GM23338 (cell line): ENCODE measurements around the gene BARD1. TPM values are rescaled to one million over a fixed set of nuclear protein-coding genes. Genes with fewer than 3 reads are reported as not detected.

Experiments used
- ATAC-seq: fragments of 200-7000 bp; cut with Tn5 transposase; 3 replicates; pipeline ENCODE4 v1.9.1; 2020
- DNase-seq: peaks from one replicate; pipeline ENCODE4 v3.0.0-alpha.2; 2015; ENCODE audit warnings: low spot score
- H2AFZ ChIP-seq: fragments of 200-600 bp; sonication (generic); 2 replicates; pipeline ENCODE4 v1.8.0; 2016; ENCODE audit warnings: antibody characterized with exemption, mild to moderate bottlenecking, moderate library complexity
- H3F3A ChIP-seq: fragments of 200-600 bp; sonication (generic); replicated peaks from 2 replicates; pipeline ENCODE4 v1.8.0; 2017; ENCODE audit warnings: antibody characterized with exemption, mixed run types, low read depth
- H3K27ac ChIP-seq: fragments of 200-600 bp; sonication (generic); 2 replicates; pipeline ENCODE4 v1.6.1; 2016; ENCODE audit warnings: low read depth
- H3K27me3 ChIP-seq: fragments of 200-600 bp; sonication (generic); 2 replicates; pipeline ENCODE4 v1.8.0; 2016; ENCODE audit warnings: mild to moderate bottlenecking, mixed run types, moderate library complexity; ENCODE audit not compliant: insufficient read depth
- H3K36me3 ChIP-seq: fragments of 200-600 bp; sonication (generic); 2 replicates; pipeline ENCODE4 v1.8.0; 2016; ENCODE audit warnings: mild to moderate bottlenecking; ENCODE audit not compliant: insufficient read depth
- H3K4me1 ChIP-seq: fragments of 200-600 bp; sonication (generic); 2 replicates; pipeline ENCODE4 v1.8.0; 2016; ENCODE audit warnings: mild to moderate bottlenecking, moderate library complexity; ENCODE audit not compliant: insufficient read depth
- H3K4me2 ChIP-seq: fragments of 200-600 bp; sonication (generic); 2 replicates; pipeline ENCODE4 v1.7.1; 2017; ENCODE audit warnings: mixed run types
- H3K4me3 ChIP-seq: fragments of 200-600 bp; sonication (generic); 2 replicates; pipeline ENCODE4 v1.6.1; 2016; ENCODE audit warnings: mixed run types
- H3K79me2 ChIP-seq: fragments of 200-600 bp; sonication (generic); replicated peaks from 2 replicates; pipeline ENCODE4 v1.8.0; 2017; ENCODE audit warnings: mild to moderate bottlenecking; ENCODE audit not compliant: insufficient read depth
- H3K9me2 ChIP-seq: fragments of 200-600 bp; sonication (generic); 2 replicates; pipeline ENCODE4 v1.8.0; 2017; ENCODE audit not compliant: insufficient read depth
- H4K20me1 ChIP-seq: fragments of 200-600 bp; sonication (generic); replicated peaks from 2 replicates; pipeline ENCODE4 v1.8.0; 2017; ENCODE audit warnings: mild to moderate bottlenecking; ENCODE audit not compliant: insufficient read depth
- H3K27ac Mint-ChIP-seq: 2 replicates; pipeline ENCODE4 v1.8.0; 2020; ENCODE audit warnings: inconsistent platforms, mild to moderate bottlenecking, moderate library complexity, mixed read lengths
- H3K27me3 Mint-ChIP-seq: 3 replicates; pipeline ENCODE4 v1.8.0; 2022; ENCODE audit warnings: low read depth, mild to moderate bottlenecking, moderate library complexity, mixed read lengths, inconsistent platforms; ENCODE audit not compliant: insufficient read depth, poor library complexity
- H3K36me3 Mint-ChIP-seq: 3 replicates; pipeline ENCODE4 v1.8.0; 2021; ENCODE audit warnings: low read depth, mild to moderate bottlenecking, inconsistent platforms, moderate library complexity, mixed read lengths
- H3K4me1 Mint-ChIP-seq: 3 replicates; pipeline ENCODE4 v1.8.0; 2020; ENCODE audit warnings: mild to moderate bottlenecking, inconsistent platforms, mixed read lengths
- H3K4me3 Mint-ChIP-seq: 3 replicates; pipeline ENCODE4 v1.8.0; 2021; ENCODE audit warnings: moderate library complexity, mild to moderate bottlenecking, inconsistent platforms, mixed read lengths
- H3K9me3 Mint-ChIP-seq: 3 replicates; pipeline ENCODE4 v1.8.0; 2020; ENCODE audit warnings: moderate library complexity, mild to moderate bottlenecking, inconsistent platforms, mixed read lengths
- ETS1 ChIP-seq: IDR thresholded peaks from 2 replicates; pipeline ENCODE4 v1.6.1; 2016; ENCODE audit warnings: antibody characterized with exemption
- EZH2phosphoT487 ChIP-seq: fragments of 200-600 bp; sonication (generic); IDR thresholded peaks from one replicate; pipeline ENCODE4 v1.8.1; 2018; ENCODE audit warnings: antibody characterized with exemption; ENCODE audit not compliant: unreplicated experiment
- JUNB ChIP-seq: IDR thresholded peaks from one replicate; pipeline ENCODE4 v1.6.1; 2016; ENCODE audit warnings: antibody characterized with exemption; ENCODE audit not compliant: unreplicated experiment
- NANOG ChIP-seq: IDR thresholded peaks from 2 replicates; pipeline ENCODE4 v1.6.1; 2016; ENCODE audit warnings: antibody characterized with exemption, borderline replicate concordance
- POLR2AphosphoS5 ChIP-seq: IDR thresholded peaks from 2 replicates; pipeline ENCODE4 v1.6.1; 2016; ENCODE audit warnings: antibody characterized with exemption, low read depth
- ZNF331 ChIP-seq: fragments of 250-450 bp; sonication (Bioruptor Pico); IDR thresholded peaks from 2 replicates; pipeline ENCODE4 v1.5.0; 2020; ENCODE audit warnings: low read depth, mild to moderate bottlenecking, moderate library complexity
- polyA plus RNA-seq: library from polyadenylated mRNA; unstranded; fragments of >200 nt; fragmentation: Nextera tagmentation; extraction: Ambion mirVana; gene quantifications from 2 replicates; pipeline ENCODE4 v1.2.1, GENCODE V29; 2016
- total RNA-seq: library from RNA; depleted of rRNA; stranded (reverse); fragments of >200 nt; shearing (Covaris generic); gene quantifications from 2 replicates; pipeline ENCODE4 v1.2.3, GENCODE V29; 2014
- TF ChIP-seq, protein P1 (sequence below): IDR thresholded peaks from one replicate; pipeline ENCODE4 v1.6.1; 2018; ENCODE audit warnings: antibody characterized with exemption; ENCODE audit not compliant: unreplicated experiment
- TF ChIP-seq, protein P2 (sequence below), 2 experiments: fragments of 200-600 bp in 1 of 2; sonication (generic) in 1 of 2; conservative IDR thresholded peaks; 2 replicates each; pipeline versions ENCODE4 v1.5.1 to v1.6.1; 2016 to 2017; ENCODE audit warnings: antibody characterized with exemption in 2 of 2, low read depth in 2 of 2, mild to moderate bottlenecking in 2 of 2, moderate library complexity in 1 of 2

BARD1 gene
- total and polyA plus RNA-seq, 2 experiments from 2014 or later = 33.9 to 61.0 TPM

DNA sequence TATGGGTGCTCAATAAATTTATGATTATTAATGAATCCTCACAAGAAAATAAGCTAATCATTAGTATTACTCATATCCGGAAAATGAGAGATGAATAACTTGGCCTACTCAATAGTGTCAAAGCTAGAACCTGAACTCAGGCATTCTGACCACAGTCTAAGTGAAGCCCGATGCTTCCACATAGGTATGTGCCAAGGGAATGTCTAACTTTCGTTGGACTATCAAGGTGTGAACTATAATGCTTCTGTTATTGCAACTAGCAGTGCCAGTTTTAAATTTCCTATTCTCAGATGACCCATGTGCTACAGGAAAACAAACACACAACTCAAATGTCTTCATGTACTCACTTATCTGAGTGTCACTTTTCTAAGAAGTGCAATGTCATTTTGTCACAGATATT is 1.8 kb downstream of the BARD1 start:
- H3K27ac Mint-ChIP-seq = no peak overlapping the region
- peaks cover 24% of the 10 kb centered on the region; the same call in 1 of the 2 replicates for H4K20me1 ChIP-seq

More for the DNA sequence above, 1.8 kb downstream of the BARD1 start:
- Histone ChIP-seq H3F3A (no peaks in the 10 kb centered on the region), H3K4me2 (peak overlapping the region; percentile 99), H3K4me1 (peaks cover 51% of the 10 kb centered on the region), H3K27ac (no peak overlapping the region), H3K79me2 (peaks cover 61% of the 10 kb centered on the region), H3K27me3 (peaks cover 6% of the 10 kb centered on the region; the same call in 1 of the 2 replicates), H3K4me3 (peak overlapping the region; percentile 66), H3K9me2 (no peaks in the 10 kb centered on the region), H3K36me3 (no peaks in the 10 kb centered on the region), H2AFZ (no peak overlapping the region)
- DNase-seq = no peak
- H3K4me3 Mint-ChIP-seq = peak overlapping the region; percentile 89
- TF ChIP-seq NANOG (no peak), ETS1 (no peak), ZNF331 (CRISPR knock-in tag) (no peak), POLR2AphosphoS5 (no peak), JUNB (no peak), EZH2phosphoT487 (no peak)
- TF ChIP-seq, protein P1, sequence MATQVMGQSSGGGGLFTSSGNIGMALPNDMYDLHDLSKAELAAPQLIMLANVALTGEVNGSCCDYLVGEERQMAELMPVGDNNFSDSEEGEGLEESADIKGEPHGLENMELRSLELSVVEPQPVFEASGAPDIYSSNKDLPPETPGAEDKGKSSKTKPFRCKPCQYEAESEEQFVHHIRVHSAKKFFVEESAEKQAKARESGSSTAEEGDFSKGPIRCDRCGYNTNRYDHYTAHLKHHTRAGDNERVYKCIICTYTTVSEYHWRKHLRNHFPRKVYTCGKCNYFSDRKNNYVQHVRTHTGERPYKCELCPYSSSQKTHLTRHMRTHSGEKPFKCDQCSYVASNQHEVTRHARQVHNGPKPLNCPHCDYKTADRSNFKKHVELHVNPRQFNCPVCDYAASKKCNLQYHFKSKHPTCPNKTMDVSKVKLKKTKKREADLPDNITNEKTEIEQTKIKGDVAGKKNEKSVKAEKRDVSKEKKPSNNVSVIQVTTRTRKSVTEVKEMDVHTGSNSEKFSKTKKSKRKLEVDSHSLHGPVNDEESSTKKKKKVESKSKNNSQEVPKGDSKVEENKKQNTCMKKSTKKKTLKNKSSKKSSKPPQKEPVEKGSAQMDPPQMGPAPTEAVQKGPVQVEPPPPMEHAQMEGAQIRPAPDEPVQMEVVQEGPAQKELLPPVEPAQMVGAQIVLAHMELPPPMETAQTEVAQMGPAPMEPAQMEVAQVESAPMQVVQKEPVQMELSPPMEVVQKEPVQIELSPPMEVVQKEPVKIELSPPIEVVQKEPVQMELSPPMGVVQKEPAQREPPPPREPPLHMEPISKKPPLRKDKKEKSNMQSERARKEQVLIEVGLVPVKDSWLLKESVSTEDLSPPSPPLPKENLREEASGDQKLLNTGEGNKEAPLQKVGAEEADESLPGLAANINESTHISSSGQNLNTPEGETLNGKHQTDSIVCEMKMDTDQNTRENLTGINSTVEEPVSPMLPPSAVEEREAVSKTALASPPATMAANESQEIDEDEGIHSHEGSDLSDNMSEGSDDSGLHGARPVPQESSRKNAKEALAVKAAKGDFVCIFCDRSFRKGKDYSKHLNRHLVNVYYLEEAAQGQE = no peak
- TF ChIP-seq, protein P2, sequence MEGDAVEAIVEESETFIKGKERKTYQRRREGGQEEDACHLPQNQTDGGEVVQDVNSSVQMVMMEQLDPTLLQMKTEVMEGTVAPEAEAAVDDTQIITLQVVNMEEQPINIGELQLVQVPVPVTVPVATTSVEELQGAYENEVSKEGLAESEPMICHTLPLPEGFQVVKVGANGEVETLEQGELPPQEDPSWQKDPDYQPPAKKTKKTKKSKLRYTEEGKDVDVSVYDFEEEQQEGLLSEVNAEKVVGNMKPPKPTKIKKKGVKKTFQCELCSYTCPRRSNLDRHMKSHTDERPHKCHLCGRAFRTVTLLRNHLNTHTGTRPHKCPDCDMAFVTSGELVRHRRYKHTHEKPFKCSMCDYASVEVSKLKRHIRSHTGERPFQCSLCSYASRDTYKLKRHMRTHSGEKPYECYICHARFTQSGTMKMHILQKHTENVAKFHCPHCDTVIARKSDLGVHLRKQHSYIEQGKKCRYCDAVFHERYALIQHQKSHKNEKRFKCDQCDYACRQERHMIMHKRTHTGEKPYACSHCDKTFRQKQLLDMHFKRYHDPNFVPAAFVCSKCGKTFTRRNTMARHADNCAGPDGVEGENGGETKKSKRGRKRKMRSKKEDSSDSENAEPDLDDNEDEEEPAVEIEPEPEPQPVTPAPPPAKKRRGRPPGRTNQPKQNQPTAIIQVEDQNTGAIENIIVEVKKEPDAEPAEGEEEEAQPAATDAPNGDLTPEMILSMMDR (conservative IDR thresholded peaks at IDR 0.05; ENCODE audit: low read depth in 2 of 2) = no peak
- H3K9me3 Mint-ChIP-seq = no peaks in the 10 kb centered on the region
- peaks cover 4% of the 10 kb centered on the region; the same call in 2 of the 3 replicates for H3K36me3 Mint-ChIP-seq
- ATAC-seq = no peak
- peaks cover 54% of the 10 kb centered on the region for H3K4me1 Mint-ChIP-seq
- H3K27me3 Mint-ChIP-seq = peaks cover 11% of the 10 kb centered on the region
